Measurements from ENCODE around the gene IFT81.

DNA sequence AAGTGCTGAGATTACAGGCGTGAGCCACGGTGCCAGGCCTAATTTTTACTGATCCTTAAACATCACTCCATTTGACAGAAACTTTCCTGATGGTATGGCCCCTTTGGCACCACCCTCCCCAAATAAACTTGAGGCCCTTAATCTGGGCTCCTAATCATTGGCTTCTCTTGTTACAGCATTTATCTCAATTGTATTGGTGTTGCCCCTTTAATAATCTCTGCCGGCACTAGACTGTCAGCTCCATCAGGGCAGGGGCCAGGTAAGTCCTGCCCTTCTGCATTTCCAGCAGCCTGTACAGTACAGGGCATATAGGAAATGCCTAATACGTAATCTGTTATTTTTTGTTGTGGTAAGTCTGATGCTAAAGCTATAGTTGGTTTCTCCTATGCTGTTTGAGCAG lies 1.2 kb upstream of the IFT81 start:
- TF ChIP-seq, protein P1, sequence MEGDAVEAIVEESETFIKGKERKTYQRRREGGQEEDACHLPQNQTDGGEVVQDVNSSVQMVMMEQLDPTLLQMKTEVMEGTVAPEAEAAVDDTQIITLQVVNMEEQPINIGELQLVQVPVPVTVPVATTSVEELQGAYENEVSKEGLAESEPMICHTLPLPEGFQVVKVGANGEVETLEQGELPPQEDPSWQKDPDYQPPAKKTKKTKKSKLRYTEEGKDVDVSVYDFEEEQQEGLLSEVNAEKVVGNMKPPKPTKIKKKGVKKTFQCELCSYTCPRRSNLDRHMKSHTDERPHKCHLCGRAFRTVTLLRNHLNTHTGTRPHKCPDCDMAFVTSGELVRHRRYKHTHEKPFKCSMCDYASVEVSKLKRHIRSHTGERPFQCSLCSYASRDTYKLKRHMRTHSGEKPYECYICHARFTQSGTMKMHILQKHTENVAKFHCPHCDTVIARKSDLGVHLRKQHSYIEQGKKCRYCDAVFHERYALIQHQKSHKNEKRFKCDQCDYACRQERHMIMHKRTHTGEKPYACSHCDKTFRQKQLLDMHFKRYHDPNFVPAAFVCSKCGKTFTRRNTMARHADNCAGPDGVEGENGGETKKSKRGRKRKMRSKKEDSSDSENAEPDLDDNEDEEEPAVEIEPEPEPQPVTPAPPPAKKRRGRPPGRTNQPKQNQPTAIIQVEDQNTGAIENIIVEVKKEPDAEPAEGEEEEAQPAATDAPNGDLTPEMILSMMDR (IDR thresholded peaks at IDR 0.05 in 2 of 3, conservative IDR thresholded peaks at IDR 0.05 in 1 of 3; ENCODE audit: borderline replicate concordance in 1 of 3, insufficient read depth in 1 of 3, low read depth in 2 of 3, low read length in 2 of 3) = no peak
- TF ChIP-seq POLR2A (IDR thresholded peaks at IDR 0.05; ENCODE audit: borderline replicate concordance, extremely low read depth, insufficient read depth, insufficient read length) (no peak), POLR2AphosphoS5 (IDR thresholded peaks at IDR 0.05; ENCODE audit: low read depth, low read length) (no peak), EZH2 (IDR thresholded peaks at IDR 0.05) (no peak), ZBTB33 (IDR thresholded peaks at IDR 0.05; ENCODE audit: extremely low read depth, insufficient replicate concordance, low read length) (no peak), SP1 (IDR thresholded peaks at IDR 0.05; ENCODE audit: low read depth) (no peak), EGR1 (IDR thresholded peaks at IDR 0.05; ENCODE audit: low read depth) (no peak)

Data from HCT116 (cell line).